H1 (cell line): ENCODE measurements around the gene KCNMA1. TPM values are rescaled to one million over a fixed set of nuclear protein-coding genes. Genes with fewer than 3 reads are reported as not detected.

Experiments used
- CTCF ChIA-PET: fragments of 300-600 bp; sonication (Branson Sonifier 250); formaldehyde crosslinking; loops from one replicate; lab custom pipeline; 2021; ENCODE audit not compliant: partially characterized antibody; lab: Charles Lee
- POLR2A ChIA-PET: fragments of 300-600 bp; sonication (Branson Sonifier 250); formaldehyde crosslinking; loops from one replicate; lab custom pipeline; 2021; ENCODE audit warnings: inconsistent platforms; ENCODE audit not compliant: partially characterized antibody; lab: Charles Lee
- DNase-seq, 2 experiments: peaks; one replicate each; pipeline versions ENCODE4 v3.0.0 to v3.0.0-alpha.2; 2010 to 2022; ENCODE audit warnings: low spot score in 2 of 2, low read depth in 1 of 2, mixed read lengths in 1 of 2
- FAIRE-seq: peaks from 2 replicates; lab custom pipeline; 2011; peaks lifted over from hg19 to GRCh38; lab: Jason Lieb, UNC
- H2AFZ ChIP-seq: 2 replicates; pipeline ENCODE4 v1.8.1; 2012; ENCODE audit warnings: low read length, inconsistent platforms
- H2AK5ac ChIP-seq: 2 replicates; pipeline ENCODE4 v1.6.1; 2013; ENCODE audit warnings: low read depth, low read length
- H2BK120ac ChIP-seq: replicated peaks from 2 replicates; pipeline ENCODE3; 2013; ENCODE audit warnings: low read depth, low read length, inconsistent platforms
- H2BK12ac ChIP-seq: 2 replicates; pipeline ENCODE4 v1.6.1; 2013; ENCODE audit warnings: low read depth, low read length
- H2BK15ac ChIP-seq: 2 replicates; pipeline ENCODE4 v1.6.1; 2013; ENCODE audit warnings: low read length
- H2BK20ac ChIP-seq: 2 replicates; pipeline ENCODE4 v1.6.1; 2013; ENCODE audit warnings: low read length
- H2BK5ac ChIP-seq: 2 replicates; pipeline ENCODE4 v1.6.1; 2013; ENCODE audit warnings: low read depth, low read length
- H3K14ac ChIP-seq: 2 replicates; pipeline ENCODE4 v1.6.1; 2013; ENCODE audit warnings: inconsistent platforms; ENCODE audit not compliant: insufficient read length
- H3K18ac ChIP-seq: 2 replicates; pipeline ENCODE4 v1.6.1; 2013; ENCODE audit warnings: low read length; ENCODE audit errors: extremely low read depth
- H3K23ac ChIP-seq: 2 replicates; pipeline ENCODE4 v1.6.1; 2013; ENCODE audit warnings: inconsistent platforms; ENCODE audit not compliant: insufficient read length
- H3K23me2 ChIP-seq: 2 replicates; pipeline ENCODE4 v1.6.1; 2013; ENCODE audit warnings: low read depth, low read length
- H3K27ac ChIP-seq: 2 replicates; pipeline ENCODE4 v1.6.1; 2011; ENCODE audit warnings: low read depth, low read length, inconsistent platforms
- H3K27me3 ChIP-seq, 4 experiments: replicated peaks in 1 of 4; 1 replicate in 1 of 4; 2 replicates in 3 of 4; pipeline versions ENCODE4 v1.6.1 to v1.8.1; 2011 to 2013; ENCODE audit warnings: low read length in 3 of 4, mild to moderate bottlenecking in 3 of 4, inconsistent platforms in 2 of 4, mixed read lengths in 2 of 4, moderate library complexity in 1 of 4; ENCODE audit not compliant: control insufficient read depth in 3 of 4, insufficient read depth in 3 of 4; ENCODE audit errors: extremely low read depth in 1 of 4
- H3K36me3 ChIP-seq, 4 experiments: 2 replicates each; pipeline versions ENCODE4 v1.6.1 to v1.8.1; 2011 to 2013; ENCODE audit warnings: mild to moderate bottlenecking in 4 of 4, low read length in 3 of 4, moderate library complexity in 2 of 4, control low read depth in 1 of 4, inconsistent platforms in 1 of 4; ENCODE audit not compliant: insufficient read depth in 4 of 4, control insufficient read depth in 2 of 4
- H3K4ac ChIP-seq: replicated peaks from 2 replicates; pipeline ENCODE3; 2013; ENCODE audit warnings: low read length, low read depth, mixed read lengths, inconsistent platforms; ENCODE audit not compliant: insufficient read length
- H3K4me1 ChIP-seq, 4 experiments: replicated peaks in 1 of 4; 1 replicate in 1 of 4; 2 replicates in 3 of 4; pipeline versions ENCODE4 v1.6.1 to v1.8.1; 2011 to 2013; ENCODE audit warnings: low read length in 3 of 4, inconsistent platforms in 2 of 4, mixed read lengths in 1 of 4; ENCODE audit not compliant: insufficient read depth in 4 of 4, control insufficient read depth in 3 of 4
- H3K4me2 ChIP-seq, 2 experiments: 2 replicates each; pipeline versions ENCODE4 v1.6.1 to v1.8.1; 2011 to 2013; ENCODE audit warnings: low read depth in 2 of 2, low read length in 2 of 2, control low read depth in 1 of 2, inconsistent platforms in 1 of 2, mild to moderate bottlenecking in 1 of 2; ENCODE audit not compliant: insufficient read depth in 1 of 2
- H3K4me3 ChIP-seq, 4 experiments: fragments of 200-600, 300-600 bp in 1 of 4; sonication (generic), shearing (Covaris generic), sonication (Bioruptor Twin) in 1 of 4; 2 replicates each; pipeline versions ENCODE4 v1.5.1 to v1.8.1; 2011 to 2016; ENCODE audit warnings: low read length in 4 of 4, low read depth in 3 of 4, control low read depth in 2 of 4, inconsistent platforms in 2 of 4, mild to moderate bottlenecking in 2 of 4, mixed read lengths in 1 of 4, moderate library complexity in 1 of 4; ENCODE audit not compliant: insufficient read depth in 2 of 4; ENCODE audit errors: extremely low read depth in 1 of 4
- H3K56ac ChIP-seq: replicated peaks from 2 replicates; pipeline ENCODE3; 2013; ENCODE audit warnings: low read depth, mild to moderate bottlenecking, mixed read lengths, low read length, inconsistent platforms; ENCODE audit not compliant: insufficient read length
- H3K79me1 ChIP-seq: 2 replicates; pipeline ENCODE4 v1.6.1; 2013; ENCODE audit warnings: low read depth, low read length, control low read depth
- H3K79me2 ChIP-seq, 2 experiments: 2 replicates each; pipeline versions ENCODE4 v1.6.1 to v1.8.1; 2012 to 2013; ENCODE audit warnings: low read length in 2 of 2, mild to moderate bottlenecking in 2 of 2, inconsistent platforms in 1 of 2; ENCODE audit not compliant: insufficient read depth in 2 of 2, control insufficient read depth in 1 of 2
- H3K9ac ChIP-seq, 4 experiments: replicated peaks in 1 of 4; 1 replicate in 1 of 4; 2 replicates in 3 of 4; pipeline versions ENCODE4 v1.6.1 to v1.8.1; 2011 to 2013; ENCODE audit warnings: low read depth in 3 of 4, low read length in 3 of 4, control low read depth in 2 of 4, mild to moderate bottlenecking in 2 of 4, moderate library complexity in 2 of 4, inconsistent platforms in 1 of 4; ENCODE audit errors: extremely low read depth in 1 of 4
- H3K9me3 ChIP-seq, 2 experiments: 2 replicates each; pipeline versions ENCODE4 v1.6.1 to v1.8.1; 2012 to 2013; ENCODE audit warnings: mild to moderate bottlenecking in 2 of 2, moderate library complexity in 2 of 2, control low read depth in 1 of 2, inconsistent platforms in 1 of 2, low read depth in 1 of 2, low read length in 1 of 2, mixed read lengths in 1 of 2; ENCODE audit not compliant: insufficient read depth in 2 of 2
- H4K20me1 ChIP-seq, 2 experiments: replicated peaks in 1 of 2; 2 replicates each; pipeline versions ENCODE3 to v1.8.1; 2011 to 2013; ENCODE audit warnings: inconsistent platforms in 2 of 2, low read length in 2 of 2, mild to moderate bottlenecking in 1 of 2; ENCODE audit not compliant: insufficient read depth in 2 of 2, control insufficient read depth in 1 of 2
- H4K5ac ChIP-seq: 2 replicates; pipeline ENCODE4 v1.6.1; 2013; ENCODE audit warnings: low read length, low read depth, mixed read lengths, inconsistent platforms; ENCODE audit not compliant: insufficient read length
- H4K8ac ChIP-seq: 2 replicates; pipeline ENCODE4 v1.8.0; 2013; ENCODE audit warnings: mild to moderate bottlenecking, moderate library complexity, low read length, inconsistent platforms; ENCODE audit not compliant: insufficient read depth; ENCODE audit errors: extremely low read depth
- H4K91ac ChIP-seq: replicated peaks from 2 replicates; pipeline ENCODE3; 2013; ENCODE audit warnings: low read length, mixed read lengths, inconsistent platforms; ENCODE audit not compliant: insufficient read length
- BRCA1 ChIP-seq: IDR thresholded peaks from 2 replicates; pipeline ENCODE4 v1.6.1; 2012; ENCODE audit warnings: low read depth, low read length, improper control_type of control experiment
- HDAC2 ChIP-seq, 2 experiments: fragments of 300-600 bp in 1 of 2; sonication (generic) in 1 of 2; IDR thresholded peaks; 2 replicates each; pipeline ENCODE4 v1.6.1; 2011 to 2012; ENCODE audit warnings: low read depth in 2 of 2, low read length in 2 of 2, mild to moderate bottlenecking in 2 of 2, moderate library complexity in 2 of 2, borderline replicate concordance in 1 of 2, inconsistent platforms in 1 of 2
- KDM5A ChIP-seq: fragments of 200-600 bp; IDR thresholded peaks from 2 replicates; pipeline ENCODE4 v1.7.1; 2012; ENCODE audit warnings: mild to moderate bottlenecking, low read length, inconsistent platforms, mixed read lengths
- MAX ChIP-seq: IDR thresholded peaks from 2 replicates; pipeline ENCODE4 v1.6.1; 2012; ENCODE audit warnings: inconsistent platforms
- NRF1 ChIP-seq: IDR thresholded peaks from 2 replicates; pipeline ENCODE4 v1.6.1; 2011; ENCODE audit warnings: mild to moderate bottlenecking, low read depth, low read length, improper control_type of control experiment
- RBBP5 ChIP-seq: IDR thresholded peaks from 2 replicates; pipeline ENCODE4 v1.7.1; 2012; ENCODE audit warnings: low read depth, mild to moderate bottlenecking, inconsistent platforms, low read length, moderate library complexity, borderline replicate concordance
- SIN3A ChIP-seq, 2 experiments: IDR thresholded peaks in 1 of 2; conservative IDR thresholded peaks in 1 of 2; 2 replicates each; pipeline ENCODE4 v1.6.1; 2011 to 2012; ENCODE audit warnings: low read length in 2 of 2, improper control_type of control experiment in 1 of 2, low read depth in 1 of 2, mild to moderate bottlenecking in 1 of 2
- SRF ChIP-seq: IDR thresholded peaks from 2 replicates; pipeline ENCODE4 v1.6.1; 2011; ENCODE audit warnings: mild to moderate bottlenecking, low read depth, low read length, moderate library complexity
- TAF1 ChIP-seq: IDR thresholded peaks from 2 replicates; pipeline ENCODE4 v1.6.1; 2011; ENCODE audit warnings: mild to moderate bottlenecking, low read depth, low read length
- TCF12 ChIP-seq: IDR thresholded peaks from 2 replicates; pipeline ENCODE4 v1.6.1; 2011; ENCODE audit warnings: low read depth, mild to moderate bottlenecking, low read length
- YY1 ChIP-seq: IDR thresholded peaks from 2 replicates; pipeline ENCODE4 v1.6.1; 2011; ENCODE audit warnings: low read depth, mild to moderate bottlenecking, low read length
- polyA plus RNA-seq, 7 experiments: library from polyadenylated mRNA; depleted of rRNA in 3 of 7; stranded (reverse) in 5 of 7; unstranded in 2 of 7; fragments of >200 nt in 5 of 7; fragments of 200-250 nt in 2 of 7; gene quantifications; 1 replicate in 5 of 7; 2 replicates in 1 of 7; 4 replicates in 1 of 7; pipeline versions ENCODE4 v1.2.1 to v1.2.3, GENCODE V29; 2011 to 2013; ENCODE audit warnings: missing spikeins in 2 of 7, mixed read lengths in 2 of 7
- total RNA-seq: library from RNA; stranded (reverse); fragmentation: NEBNext Ultra II Directional; extraction: Animal tissue kit (Norgen Biotek cat#: 25700); gene quantifications from 2 replicates; pipeline ENCODE4 v1.2.1, GENCODE V29; 2021

KCNMA1 gene
- total and polyA plus RNA-seq, 2 of the 8 experiments (the other 6 are each of a cell fraction or from before 2014, with no cell fraction given): 10.2 to 11.1 TPM

DNA sequence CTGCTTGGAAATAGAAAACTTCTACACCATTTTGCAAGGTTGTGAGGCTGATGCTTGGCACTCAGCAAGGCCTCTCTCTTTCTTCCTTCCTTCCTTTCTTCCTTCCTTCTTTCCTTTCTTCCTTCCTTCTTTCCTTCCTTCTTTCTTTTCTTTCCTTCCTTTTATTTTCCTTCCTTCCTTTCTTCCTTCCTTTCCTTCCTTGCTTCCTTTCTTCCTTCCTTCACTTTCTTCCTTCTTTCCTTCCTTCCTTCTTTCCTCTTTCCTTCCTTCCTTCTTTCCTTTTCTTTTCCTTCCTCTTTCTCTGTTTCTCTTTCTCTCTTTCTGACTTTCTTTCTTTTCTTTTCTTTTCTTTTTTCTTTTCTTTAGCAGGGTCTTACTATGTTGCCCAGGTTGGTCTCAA lies 460.4 kb downstream of the KCNMA1 start:
- H3K27me3 ChIP-seq: no peaks in the 10 kb centered on the region
- H3K18ac ChIP-seq: no peak overlapping the region
- H3K36me3 ChIP-seq: no peaks in the 10 kb centered on the region
- no peak overlapping the region for H3K4me2 ChIP-seq
- H2BK15ac ChIP-seq: no peak overlapping the region
- no peak overlapping the region for H3K14ac ChIP-seq
- H3K27ac ChIP-seq: no peak overlapping the region
- no peak overlapping the region for H3K4me3 ChIP-seq
- DNase-seq: no peak
- H3K4ac ChIP-seq: no peak overlapping the region
- peaks cover 0 to 6% (median 2%) of the 10 kb centered on the region in 4 experiments; a peak in 3 of 7 replicates for H3K4me1 ChIP-seq
- no peak overlapping the region for H2AFZ ChIP-seq
- no peak overlapping the region for H4K91ac ChIP-seq
- no peaks in the 10 kb centered on the region for H4K20me1 ChIP-seq
- TF ChIP-seq NRF1 (no peak), BRCA1 (no peak), RBBP5 (no peak), SIN3A (conservative IDR thresholded peaks at IDR 0.05 in 1 of 2, IDR thresholded peaks at IDR 0.05 in 1 of 2; ENCODE audit: low read depth in 1 of 2, low read length in 2 of 2) (no peak), SRF (no peak), TCF12 (no peak), TAF1 (no peak), KDM5A (no peak), HDAC2 (IDR thresholded peaks at IDR 0.05; ENCODE audit: borderline replicate concordance in 1 of 2, low read depth in 2 of 2, low read length in 2 of 2) (no peak), YY1 (no peak), MAX (no peak)
- TF ChIP-seq, all 59 proteins: peak for 0
- H3K9me3 ChIP-seq: no peaks in the 10 kb centered on the region
- H3K23me2 ChIP-seq: no peaks in the 10 kb centered on the region
- no peaks in the 10 kb centered on the region for H3K79me2 ChIP-seq
- no peak overlapping the region for H4K5ac ChIP-seq
- H3K23ac ChIP-seq: no peak overlapping the region
- POLR2A ChIA-PET: no interaction called here
- CTCF ChIA-PET: interaction anchor here (0.6 to 6.0 kb wide), 4 partner anchors 9 to 465 kb away, joined by 3 to 96 read pairs (median 4); no protein-coding TSS in a partner anchor
- no peak for FAIRE-seq
- H2BK12ac ChIP-seq: no peak overlapping the region
- no peak overlapping the region for H3K9ac ChIP-seq
- no peak overlapping the region for H3K56ac ChIP-seq
- H3K79me1 ChIP-seq: no peaks in the 10 kb centered on the region
- H2BK20ac ChIP-seq: no peak overlapping the region
- no peak overlapping the region for H4K8ac ChIP-seq
- H2BK120ac ChIP-seq: no peak overlapping the region
- no peak overlapping the region for H2BK5ac ChIP-seq
- H2AK5ac ChIP-seq: no peak overlapping the region
